GM19043 (cell line): ENCODE measurements around the gene THRAP3.

ENCODE experiments used
- ATAC-seq: cut with Tn5 transposase; IDR thresholded peaks from one replicate; pipeline ENCODE4 v1.9.1; 2021; ENCODE audit warnings: low read depth; ENCODE audit not compliant: unreplicated experiment

The THRAP3 gene

GRCh38 chr1:36351227-36351977 lies 127.2 kb downstream of the THRAP3 start:
- no peak for ATAC-seq

GRCh38 chr1:36352125-36352909 lies 128.1 kb downstream of the THRAP3 start:
- no peak for ATAC-seq

- no peak for ATAC-seq
Measured at GRCh38 chr1:36352910-36353878, 129.0 kb downstream of the THRAP3 start.

- no peak for ATAC-seq
Measured at GRCh38 chr1:36354486-36354885, 130.2 kb downstream of the THRAP3 start.
